ENCODE data around the gene HIVEP3.

DNA sequence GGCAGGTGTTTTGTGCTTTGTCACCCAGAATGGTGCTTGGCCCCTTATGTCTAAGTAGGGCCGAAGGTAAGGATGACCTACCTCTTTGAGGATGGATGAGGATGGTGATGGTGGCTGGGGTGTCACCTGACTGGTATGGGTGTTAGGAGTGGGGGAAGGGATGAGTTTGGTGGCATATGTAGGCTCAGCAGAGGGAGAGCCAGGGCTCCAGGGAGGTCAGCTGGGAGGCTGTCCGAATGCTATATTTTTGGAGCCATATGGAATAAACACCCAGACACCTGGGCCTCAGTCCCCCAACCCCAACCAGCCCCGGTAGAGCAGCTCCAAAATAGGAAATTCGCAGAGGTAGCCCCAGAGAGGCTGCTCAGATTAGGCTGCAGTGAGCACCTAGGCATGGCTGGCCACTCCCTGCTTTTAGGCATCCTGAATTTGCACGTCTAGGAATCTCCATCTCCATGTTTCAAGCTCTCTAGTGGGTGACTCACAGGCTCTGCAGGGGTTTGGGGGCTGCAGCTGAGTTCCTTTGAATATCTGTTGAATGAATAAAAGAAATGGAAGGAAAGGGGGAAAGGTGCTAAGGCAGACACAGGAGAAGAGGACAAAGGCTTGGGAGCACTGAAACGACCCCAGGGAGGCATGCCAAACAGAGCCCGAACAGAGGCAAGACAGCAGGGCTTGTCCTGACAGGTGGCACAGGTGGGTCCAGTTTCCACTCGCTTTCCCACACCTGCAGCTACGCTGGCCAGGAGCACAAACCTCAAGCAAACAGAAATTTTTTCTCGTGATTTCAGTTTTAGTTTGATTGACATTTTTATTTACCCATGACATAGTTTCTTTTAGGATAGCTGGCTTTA lies 299.0 kb downstream of the HIVEP3 start:
- TF ChIP-seq, protein P1, sequence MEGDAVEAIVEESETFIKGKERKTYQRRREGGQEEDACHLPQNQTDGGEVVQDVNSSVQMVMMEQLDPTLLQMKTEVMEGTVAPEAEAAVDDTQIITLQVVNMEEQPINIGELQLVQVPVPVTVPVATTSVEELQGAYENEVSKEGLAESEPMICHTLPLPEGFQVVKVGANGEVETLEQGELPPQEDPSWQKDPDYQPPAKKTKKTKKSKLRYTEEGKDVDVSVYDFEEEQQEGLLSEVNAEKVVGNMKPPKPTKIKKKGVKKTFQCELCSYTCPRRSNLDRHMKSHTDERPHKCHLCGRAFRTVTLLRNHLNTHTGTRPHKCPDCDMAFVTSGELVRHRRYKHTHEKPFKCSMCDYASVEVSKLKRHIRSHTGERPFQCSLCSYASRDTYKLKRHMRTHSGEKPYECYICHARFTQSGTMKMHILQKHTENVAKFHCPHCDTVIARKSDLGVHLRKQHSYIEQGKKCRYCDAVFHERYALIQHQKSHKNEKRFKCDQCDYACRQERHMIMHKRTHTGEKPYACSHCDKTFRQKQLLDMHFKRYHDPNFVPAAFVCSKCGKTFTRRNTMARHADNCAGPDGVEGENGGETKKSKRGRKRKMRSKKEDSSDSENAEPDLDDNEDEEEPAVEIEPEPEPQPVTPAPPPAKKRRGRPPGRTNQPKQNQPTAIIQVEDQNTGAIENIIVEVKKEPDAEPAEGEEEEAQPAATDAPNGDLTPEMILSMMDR (IDR thresholded peaks at IDR 0.05) = no peak
- no peak for TF ChIP-seq POLR2A (IDR thresholded peaks at IDR 0.05)

Measured in body of pancreas (tissue), 4 donors.